ENCODE data around the gene WNK4. TPM values are rescaled to one million over a fixed set of nuclear protein-coding genes. Genes with fewer than 3 reads are reported as not detected.

WNK4 gene
- total and polyA plus RNA-seq, 10 of the 15 experiments (the other 5 are each of a cell fraction or from before 2014, with no cell fraction given): 0.06 to 0.29 (median 0.13) TPM; not detected in 5

- Histone ChIP-seq H3K36me3 (ENCODE audit: control insufficient read depth in 2 of 2, insufficient read depth in 2 of 2, low read length in 1 of 2) (no peaks in the 10 kb centered on the region), H3K4me3 (no peak overlapping the region), H3K27me3 (replicated peaks in 1 of 2; ENCODE audit: control insufficient read depth in 2 of 2, insufficient read depth in 2 of 2, low read length in 1 of 2) (no peaks in the 10 kb centered on the region), H3K9me3 (replicated peaks; ENCODE audit: control insufficient read depth, insufficient read depth, low read length) (no peaks in the 10 kb centered on the region), H3K27ac (ENCODE audit: control insufficient read depth, insufficient read depth) (no peak overlapping the region), H3K9ac (ENCODE audit: control insufficient read depth, insufficient read depth, low read length) (no peak overlapping the region), H3K79me2 (ENCODE audit: control insufficient read depth, insufficient read depth, low read length) (no peaks in the 10 kb centered on the region), H2AFZ (ENCODE audit: control insufficient read depth, low read depth, low read length) (no peak overlapping the region), H4K20me1 (ENCODE audit: control insufficient read depth, insufficient read depth) (no peaks in the 10 kb centered on the region), H3K4me1 (ENCODE audit: control insufficient read depth, insufficient read depth, low read length) (peaks cover 4% of the 10 kb centered on the region), H3K4me2 (ENCODE audit: control insufficient read depth, insufficient read depth) (no peak overlapping the region)
- intact Hi-C loops (cut with micrococcal nuclease; ENCODE audit: unreplicated experiment) (no loop called here), in situ Hi-C loops (cut with MboI) (loop anchor here (10.0 kb wide), 1 partner anchor 191 kb away; the partner anchor contains the start of gene PSMC3IP)
- BruUV-seq (replicated peaks): no TSS peak
- ATAC-seq (no peak), FAIRE-seq (no peak), DNase-seq (ENCODE audit: low read depth, low spot score) (no peak)
- 43% methylated on average over 3 of the region's 6 CpGs for WGBS (ENCODE audit: insufficient coverage, insufficient replicate concordance, low lambda C conversion rate, missing lambda C conversion rate)
- TF ChIP-seq TCF12 (IDR thresholded peaks at IDR 0.05; ENCODE audit: low read depth, low read length): no peak
- no peak for TF ChIP-seq ZNF687 (IDR thresholded peaks at IDR 0.05)
- TF ChIP-seq STAT1 (conservative IDR thresholded peaks at IDR 0.05): no peak
- ChIA-PET RAD21 (ENCODE audit: unreplicated experiment) (no interaction called here), SMC1A (ENCODE audit: uncharacterized antibody, unreplicated experiment) (interaction anchor here (0.9 to 1.3 kb wide), 3 partner anchors 16 to 188 kb away, joined by 3 to 4 read pairs (median 3); no protein-coding TSS in a partner anchor), CTCF (interaction anchor here (1.2 kb wide), 1 partner anchor 217 kb away, joined by 5 read pairs; no protein-coding TSS in a partner anchor), POLR2A (interaction anchor here (0.6 to 0.7 kb wide), 2 partner anchors 238 to 252 kb away, joined by 3 to 4 read pairs; no protein-coding TSS in a partner anchor)
Measured at GRCh38 chr17:42766124-42766523, 14.3 kb upstream of the WNK4 start.

All from GM12878 (cell line).